ENCODE results near the gene MAGEF1. TPM values are rescaled to one million over a fixed set of nuclear protein-coding genes. Genes with fewer than 3 reads are reported as not detected.

MAGEF1 gene
- total and polyA plus RNA-seq, 9 of the 15 experiments (the other 6 are each of a cell fraction or from before 2014, with no cell fraction given): 1.5 to 39.1 (median 19.8) TPM

DNA sequence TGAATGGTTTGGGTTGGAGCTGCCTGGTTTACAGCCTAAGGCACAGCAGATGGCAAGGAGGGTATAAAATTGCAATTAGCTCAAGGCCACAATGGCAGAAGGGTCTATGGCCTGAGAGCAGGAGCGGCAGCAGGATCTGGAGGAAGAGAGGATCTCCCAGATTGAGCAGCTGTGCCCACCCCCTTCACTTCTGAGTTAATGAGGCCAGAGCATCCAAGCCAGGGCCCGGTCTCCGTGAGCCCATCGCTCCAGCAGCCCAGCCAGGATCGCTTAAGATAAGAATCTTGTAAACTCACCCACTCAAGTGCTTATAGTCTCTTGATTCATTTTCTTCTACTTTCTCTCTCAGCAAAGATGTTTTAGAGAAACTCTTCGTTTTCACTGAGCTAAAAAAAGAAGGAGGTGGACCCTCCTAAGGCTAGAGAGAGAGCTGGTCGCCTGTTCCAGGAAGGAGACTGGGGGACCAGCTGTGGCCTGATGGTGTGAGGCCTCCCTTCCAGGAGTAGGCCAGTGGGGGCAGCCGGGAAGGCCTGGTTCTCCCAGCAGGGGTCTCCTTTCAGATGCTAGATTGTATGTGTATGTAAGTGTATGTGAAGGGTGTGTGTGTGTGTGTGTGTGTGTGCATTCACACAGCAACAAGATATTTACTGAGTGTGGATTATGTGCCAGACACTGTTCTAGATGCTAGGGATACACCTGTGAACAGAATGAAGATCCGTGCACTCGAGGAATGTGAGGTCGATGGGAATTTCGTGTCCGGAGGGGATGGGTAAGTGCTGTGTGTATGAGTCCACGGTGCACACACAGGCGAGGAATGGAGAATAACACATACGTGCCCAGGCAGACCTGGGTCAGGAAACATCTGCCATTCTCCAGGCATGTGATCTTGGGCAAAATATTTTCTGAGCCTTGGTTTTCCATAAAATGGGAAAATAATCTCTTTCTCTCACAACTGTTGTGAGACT lies 18.6 kb downstream of the MAGEF1 start:
- TF ChIP-seq, protein P1, sequence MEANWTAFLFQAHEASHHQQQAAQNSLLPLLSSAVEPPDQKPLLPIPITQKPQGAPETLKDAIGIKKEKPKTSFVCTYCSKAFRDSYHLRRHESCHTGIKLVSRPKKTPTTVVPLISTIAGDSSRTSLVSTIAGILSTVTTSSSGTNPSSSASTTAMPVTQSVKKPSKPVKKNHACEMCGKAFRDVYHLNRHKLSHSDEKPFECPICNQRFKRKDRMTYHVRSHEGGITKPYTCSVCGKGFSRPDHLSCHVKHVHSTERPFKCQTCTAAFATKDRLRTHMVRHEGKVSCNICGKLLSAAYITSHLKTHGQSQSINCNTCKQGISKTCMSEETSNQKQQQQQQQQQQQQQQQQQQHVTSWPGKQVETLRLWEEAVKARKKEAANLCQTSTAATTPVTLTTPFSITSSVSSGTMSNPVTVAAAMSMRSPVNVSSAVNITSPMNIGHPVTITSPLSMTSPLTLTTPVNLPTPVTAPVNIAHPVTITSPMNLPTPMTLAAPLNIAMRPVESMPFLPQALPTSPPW (CRISPR knock-in tag; IDR thresholded peaks at IDR 0.05): no peak
- TF ChIP-seq KLF1 (tag; IDR thresholded peaks at IDR 0.05) (no peak), SMAD3 (CRISPR knock-in tag; conservative IDR thresholded peaks at IDR 0.05) (no peak), ZFPM2 (CRISPR knock-in tag; IDR thresholded peaks at IDR 0.05) (no peak)
- TF ChIP-seq, protein P2, sequence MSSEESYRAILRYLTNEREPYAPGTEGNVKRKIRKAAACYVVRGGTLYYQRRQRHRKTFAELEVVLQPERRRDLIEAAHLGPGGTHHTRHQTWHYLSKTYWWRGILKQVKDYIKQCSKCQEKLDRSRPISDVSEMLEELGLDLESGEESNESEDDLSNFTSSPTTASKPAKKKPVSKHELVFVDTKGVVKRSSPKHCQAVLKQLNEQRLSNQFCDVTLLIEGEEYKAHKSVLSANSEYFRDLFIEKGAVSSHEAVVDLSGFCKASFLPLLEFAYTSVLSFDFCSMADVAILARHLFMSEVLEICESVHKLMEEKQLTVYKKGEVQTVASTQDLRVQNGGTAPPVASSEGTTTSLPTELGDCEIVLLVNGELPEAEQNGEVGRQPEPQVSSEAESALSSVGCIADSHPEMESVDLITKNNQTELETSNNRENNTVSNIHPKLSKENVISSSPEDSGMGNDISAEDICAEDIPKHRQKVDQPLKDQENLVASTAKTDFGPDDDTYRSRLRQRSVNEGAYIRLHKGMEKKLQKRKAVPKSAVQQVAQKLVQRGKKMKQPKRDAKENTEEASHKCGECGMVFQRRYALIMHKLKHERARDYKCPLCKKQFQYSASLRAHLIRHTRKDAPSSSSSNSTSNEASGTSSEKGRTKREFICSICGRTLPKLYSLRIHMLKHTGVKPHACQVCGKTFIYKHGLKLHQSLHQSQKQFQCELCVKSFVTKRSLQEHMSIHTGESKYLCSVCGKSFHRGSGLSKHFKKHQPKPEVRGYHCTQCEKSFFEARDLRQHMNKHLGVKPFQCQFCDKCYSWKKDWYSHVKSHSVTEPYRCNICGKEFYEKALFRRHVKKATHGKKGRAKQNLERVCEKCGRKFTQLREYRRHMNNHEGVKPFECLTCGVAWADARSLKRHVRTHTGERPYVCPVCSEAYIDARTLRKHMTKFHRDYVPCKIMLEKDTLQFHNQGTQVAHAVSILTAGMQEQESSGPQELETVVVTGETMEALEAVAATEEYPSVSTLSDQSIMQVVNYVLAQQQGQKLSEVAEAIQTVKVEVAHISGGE (CRISPR knock-in tag; IDR thresholded peaks at IDR 0.05): no peak
- no peak overlapping the region for H3K4me2 ChIP-seq (ENCODE audit: insufficient read depth, low read length)
- no peak overlapping the region for H3K9ac ChIP-seq (ENCODE audit: insufficient read depth in 1 of 2, low read depth in 2 of 2, low read length in 2 of 2)
- H3K4me1 ChIP-seq (replicated peaks in 1 of 2; ENCODE audit: control insufficient read depth in 2 of 2, insufficient read depth in 2 of 2, low read length in 2 of 2): peaks cover 0 to 8% of the 10 kb centered on the region in 2 experiments; a peak in 4 of 5 replicates
- no TSS peak for BruUV-seq (replicated peaks)
- H3K27ac ChIP-seq (ENCODE audit: extremely low read depth, low read depth, low read length): no peak overlapping the region
- H2AFZ ChIP-seq (ENCODE audit: low read depth, low read length): no peak overlapping the region
- no peaks in the 10 kb centered on the region for H3K9me3 ChIP-seq (replicated peaks; ENCODE audit: control insufficient read depth, insufficient read depth, low read depth, low read length)
- ChIA-PET POLR2A (interaction anchor here (0.6 to 0.8 kb wide), 2 partner anchors 19 to 43 kb away, joined by 3 to 4 read pairs; no protein-coding TSS in a partner anchor), CTCF (ENCODE audit: low intra/inter-chr PET ratio) (no interaction called here)
- in situ Hi-C loops (cut with MboI) (no loop called here), intact Hi-C loops (cut with micrococcal nuclease) (no loop called here)
- FAIRE-seq (no peak), ATAC-seq (no peak), DNase-seq (ENCODE audit: extremely low read depth in 1 of 4, low spot score in 3 of 4) (peak in 1 of 4 experiments; percentile 33)
- H4K20me1 ChIP-seq (replicated peaks; ENCODE audit: control insufficient read depth, insufficient read depth, low read length): peaks cover 14% of the 10 kb centered on the region; the same call in 1 of the 2 replicates
- H3K9me1 ChIP-seq (ENCODE audit: control insufficient read depth, insufficient read depth, low read length): no peaks in the 10 kb centered on the region
- peaks cover 60 to 93% of the 10 kb centered on the region in 2 experiments for H3K27me3 ChIP-seq (ENCODE audit: control insufficient read depth in 2 of 2, insufficient read depth in 2 of 2, low read length in 2 of 2)
- H3K36me3 ChIP-seq (ENCODE audit: control insufficient read depth, insufficient read depth, low read length): no peaks in the 10 kb centered on the region
- no peaks in the 10 kb centered on the region for H3K79me2 ChIP-seq (ENCODE audit: control insufficient read depth, insufficient read depth, low read length)
- no peak overlapping the region for H3K4me3 ChIP-seq
- WGBS (ENCODE audit: insufficient coverage, low coverage, missing lambda C conversion rate): under 1% methylated on average over 16 of the region's 16 CpGs
